OCI-LY1 (cell line): ENCODE results near the gene UPK1B.
"Not testable (repeated sequence)": the region's sequence is repeated elsewhere in the genome, so short reads cannot be mapped to it uniquely, and the experiment has no call there.

Source experiments
- CTCF ChIP-seq: fragments of 200-600 bp; sonication (generic), shearing (Covaris generic); IDR thresholded peaks from 2 replicates; pipeline ENCODE4 v1.5.1; 2017; ENCODE audit warnings: mild to moderate bottlenecking, antibody characterized with exemption, low read length, moderate library complexity, mixed read lengths
- EZH2 ChIP-seq: fragments of 200-600 bp; sonication (generic), shearing (Covaris generic); IDR thresholded peaks from 2 replicates; pipeline ENCODE4 v1.8.0; 2017; ENCODE audit warnings: borderline replicate concordance, mixed run types, mild to moderate bottlenecking, antibody characterized with exemption, low read length, moderate library complexity, mixed read lengths

DNA sequence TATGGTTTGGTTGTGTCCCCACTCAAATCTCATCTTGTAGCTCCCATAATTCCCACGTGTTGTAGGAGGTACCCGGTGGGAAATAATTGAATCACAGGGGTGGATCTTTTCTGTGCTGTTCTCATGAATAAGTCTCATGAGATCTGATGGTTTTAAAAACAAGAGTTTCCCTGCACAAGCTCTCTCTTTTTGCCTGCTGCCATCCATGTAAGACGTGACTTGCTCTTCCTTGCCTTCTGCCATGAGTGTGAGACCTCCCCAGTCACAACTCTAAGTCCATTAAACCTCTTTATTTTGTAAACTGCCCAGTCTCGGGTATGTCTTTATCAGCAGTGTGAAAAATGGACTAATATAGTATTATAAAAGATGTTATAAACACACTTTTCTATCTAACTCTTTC is 34.0 kb upstream of the UPK1B start:
- TF ChIP-seq CTCF, EZH2: not testable (repeated sequence)
